AG04449 (cell line): ENCODE data around the gene CD276.

ENCODE experiments used
- CTCF ChIA-PET: fragments of 350-600 bp; formaldehyde crosslinking; extraction: SDS; loops from one replicate; lab custom pipeline; 2021; ENCODE audit warnings: antibody characterized with exemption; lab: Yijun Ruan, JAX
- POLR2A ChIA-PET: fragments of 400-600, 350-600 bp; formaldehyde crosslinking; extraction: SDS; loops from one replicate; lab custom pipeline; 2020; ENCODE audit warnings: antibody characterized with exemption, inconsistent platforms; lab: Yijun Ruan, JAX
- DNase-seq: peaks from one replicate; pipeline ENCODE4 v3.0.0-alpha.2; 2010; ENCODE audit warnings: low read depth, low spot score
- H3K4me3 ChIP-seq: 2 replicates; pipeline ENCODE4 v1.5.1; 2011; ENCODE audit warnings: low read depth, mild to moderate bottlenecking, control low read depth, low read length
- TF ChIP-seq, protein P1 (sequence below): IDR thresholded peaks from one replicate; pipeline ENCODE4 v1.5.1; 2011; ENCODE audit warnings: mild to moderate bottlenecking, moderate library complexity, low read length, control low read depth, inconsistent platforms; ENCODE audit not compliant: insufficient read depth; ENCODE audit errors: missing control alignments

The CD276 gene

GRCh38 chr15:73746261-73746660 lies 62.1 kb downstream of the CD276 start:
- DNase-seq, result no peak
- no peak overlapping the region for H3K4me3 ChIP-seq
- CTCF ChIA-PET, result no interaction called here
- TF ChIP-seq, protein P1, sequence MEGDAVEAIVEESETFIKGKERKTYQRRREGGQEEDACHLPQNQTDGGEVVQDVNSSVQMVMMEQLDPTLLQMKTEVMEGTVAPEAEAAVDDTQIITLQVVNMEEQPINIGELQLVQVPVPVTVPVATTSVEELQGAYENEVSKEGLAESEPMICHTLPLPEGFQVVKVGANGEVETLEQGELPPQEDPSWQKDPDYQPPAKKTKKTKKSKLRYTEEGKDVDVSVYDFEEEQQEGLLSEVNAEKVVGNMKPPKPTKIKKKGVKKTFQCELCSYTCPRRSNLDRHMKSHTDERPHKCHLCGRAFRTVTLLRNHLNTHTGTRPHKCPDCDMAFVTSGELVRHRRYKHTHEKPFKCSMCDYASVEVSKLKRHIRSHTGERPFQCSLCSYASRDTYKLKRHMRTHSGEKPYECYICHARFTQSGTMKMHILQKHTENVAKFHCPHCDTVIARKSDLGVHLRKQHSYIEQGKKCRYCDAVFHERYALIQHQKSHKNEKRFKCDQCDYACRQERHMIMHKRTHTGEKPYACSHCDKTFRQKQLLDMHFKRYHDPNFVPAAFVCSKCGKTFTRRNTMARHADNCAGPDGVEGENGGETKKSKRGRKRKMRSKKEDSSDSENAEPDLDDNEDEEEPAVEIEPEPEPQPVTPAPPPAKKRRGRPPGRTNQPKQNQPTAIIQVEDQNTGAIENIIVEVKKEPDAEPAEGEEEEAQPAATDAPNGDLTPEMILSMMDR, result no peak
- POLR2A ChIA-PET, result no interaction called here

- no peak for DNase-seq
- H3K4me3 ChIP-seq, result no peak overlapping the region
- TF ChIP-seq, protein P1, result no peak
- CTCF ChIA-PET, result interaction anchor here (1.0 kb wide), 1 partner anchor 13 kb away, joined by 3 read pairs; no protein-coding TSS in a partner anchor
- POLR2A ChIA-PET, result no interaction called here
Measured at GRCh38 chr15:73746883-73747282, 62.7 kb downstream of the CD276 start.

DNA sequence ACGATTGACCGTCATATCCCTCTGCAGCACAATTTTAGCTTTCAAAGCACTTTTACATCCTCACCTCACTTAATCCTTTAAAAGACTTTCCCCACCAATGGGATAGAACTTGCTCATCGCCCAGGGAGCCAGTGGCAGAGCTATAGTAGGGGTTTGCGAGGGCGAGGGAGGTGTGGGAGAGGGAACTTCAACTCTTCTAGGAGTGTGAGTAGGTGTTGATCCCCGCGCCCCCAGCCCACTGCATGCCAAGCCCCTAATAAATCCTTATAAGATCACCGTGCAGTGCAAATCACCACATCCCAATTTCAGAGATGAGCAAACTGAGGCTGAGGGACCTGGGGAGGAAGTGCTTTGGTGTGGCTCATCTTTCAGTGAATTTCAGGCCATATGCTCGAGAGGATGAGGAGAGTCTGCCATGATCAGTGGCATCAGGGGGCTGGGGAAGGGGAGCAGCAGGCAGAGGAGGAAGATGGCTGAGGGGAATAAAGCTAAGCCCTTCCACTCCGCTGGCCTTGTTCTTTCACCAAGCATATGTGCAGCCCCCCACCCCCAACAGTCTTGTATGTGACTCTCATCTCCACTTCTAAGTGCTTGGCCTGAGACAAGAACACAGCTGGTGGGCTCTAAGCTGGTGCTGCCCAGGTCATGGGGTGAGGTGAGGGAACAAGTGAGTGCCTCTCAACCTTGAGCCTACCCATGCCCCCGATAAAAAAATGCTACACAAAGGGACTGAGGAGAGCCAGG lies 63.8 kb downstream of the CD276 start:
- POLR2A ChIA-PET, result no interaction called here
- CTCF ChIA-PET, result interaction anchor here (1.0 to 1.1 kb wide), 2 partner anchors 14 to 126 kb away, joined by 3 to 5 read pairs; partner anchors contain the start of gene TBC1D21
- H3K4me3 ChIP-seq, result no peak overlapping the region
- TF ChIP-seq, protein P1, result no peak
- DNase-seq, result no peak

DNA sequence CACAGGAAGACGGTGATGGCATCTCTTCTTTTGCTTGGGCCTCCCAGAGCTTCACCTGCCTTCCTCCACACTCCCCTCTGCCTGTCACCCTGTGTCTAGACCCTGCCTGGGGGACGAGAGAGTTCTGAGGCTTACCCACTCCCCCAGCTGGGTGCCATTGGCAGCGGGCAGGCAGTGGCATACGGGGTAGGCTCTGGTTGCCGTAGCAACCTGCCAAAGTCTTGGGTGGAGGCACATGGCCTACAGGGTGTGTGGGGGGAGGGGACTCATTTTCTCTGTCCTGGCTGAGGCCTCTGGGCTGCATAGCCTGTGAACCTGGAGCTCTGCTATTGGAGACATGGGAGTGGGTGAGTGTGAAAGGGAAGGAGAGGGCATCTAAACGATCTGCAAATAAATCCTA lies 64.5 kb downstream of the CD276 start:
- POLR2A ChIA-PET, result no interaction called here
- H3K4me3 ChIP-seq, result no peak overlapping the region
- DNase-seq, result no peak
- CTCF ChIA-PET, result interaction anchor here (1.1 to 1.2 kb wide), 2 partner anchors 72 to 125 kb away, joined by 4 to 5 read pairs; partner anchors contain the start of gene TBC1D21
- TF ChIP-seq, protein P1, result no peak

GRCh38 chr15:73749533-73749932 lies 65.3 kb downstream of the CD276 start:
- ChIA-PET CTCF (interaction anchor here (1.2 to 1.6 kb wide), 2 partner anchors 10 to 73 kb away, joined by 3 to 4 read pairs; no protein-coding TSS in a partner anchor), POLR2A (no interaction called here)
- no peak for DNase-seq
- no peak overlapping the region for H3K4me3 ChIP-seq
- TF ChIP-seq, protein P1, result no peak

DNA sequence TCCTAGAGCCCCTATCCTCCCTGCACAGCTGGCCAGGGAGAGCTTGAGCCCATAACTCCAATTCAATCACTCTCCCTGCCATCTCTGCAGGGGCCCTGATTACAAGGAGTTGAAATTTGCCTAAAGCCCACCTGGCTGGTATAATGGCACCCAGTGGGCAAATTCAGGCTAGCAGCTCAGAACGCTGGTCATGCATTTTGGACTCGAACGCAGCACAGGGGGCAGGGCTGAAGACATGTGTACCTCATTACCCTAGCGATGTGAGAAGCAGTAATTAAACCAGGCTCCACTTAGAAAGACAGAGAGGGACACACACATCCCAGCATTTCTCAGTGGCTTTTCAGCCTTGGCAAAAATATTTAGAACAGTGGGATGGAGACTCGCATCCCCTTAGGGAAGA lies 65.8 kb downstream of the CD276 start:
- POLR2A ChIA-PET, result no interaction called here

More for the DNA sequence above, 65.8 kb downstream of the CD276 start:
- TF ChIP-seq, protein P1, result no peak
- no peak for DNase-seq
- CTCF ChIA-PET, result interaction anchor here (1.0 to 1.6 kb wide), 2 partner anchors 9 to 124 kb away, joined by 3 to 4 read pairs; partner anchors contain the start of gene TBC1D21
- H3K4me3 ChIP-seq, result no peak overlapping the region
